ENCODE measurements around the gene WNT3A. TPM values are rescaled to one million over a fixed set of nuclear protein-coding genes. Genes with fewer than 3 reads are reported as not detected.

WNT3A gene
- polyA plus RNA-seq, 1 donor (not counting 4 experiments of a cell fraction or from before 2014, with no cell fraction given): 0.07 TPM

DNA sequence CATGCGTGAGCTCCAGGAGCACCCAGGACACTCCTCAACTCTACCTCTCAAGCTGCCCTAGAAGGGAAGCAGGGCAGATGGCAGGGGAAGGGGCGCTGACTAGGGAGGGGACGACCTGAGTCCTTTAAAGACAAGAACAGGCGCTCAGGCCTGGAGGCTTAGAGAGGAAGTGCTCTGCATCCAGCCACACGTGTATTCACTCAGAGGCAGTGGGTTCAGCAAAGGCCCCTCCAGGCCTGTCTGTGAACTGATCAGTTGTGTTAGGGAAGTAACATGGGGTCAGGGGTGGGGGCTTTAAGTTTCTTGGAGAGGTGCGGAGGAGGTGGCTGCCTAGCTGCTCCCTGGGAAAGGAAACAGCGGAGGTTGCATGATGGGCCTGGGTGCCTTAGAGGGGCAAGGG, 38.6 kb downstream of the WNT3A start:
- Histone ChIP-seq H3K9me1 (ENCODE audit: control insufficient read depth, extremely low read depth, insufficient read depth, low read length) (no peaks in the 10 kb centered on the region), H4K20me1 (ENCODE audit: control insufficient read depth, extremely low read depth, insufficient read depth, low read length) (no peaks in the 10 kb centered on the region), H3K36me3 (ENCODE audit: control insufficient read depth in 2 of 2, extremely low read depth in 1 of 2, insufficient read depth in 2 of 2, low read length in 2 of 2) (no peaks in the 10 kb centered on the region), H3K9ac (ENCODE audit: control insufficient read depth, extremely low read depth, insufficient read depth, low read length) (no peak overlapping the region), H3K79me2 (ENCODE audit: control insufficient read depth, insufficient read depth, low read length) (no peaks in the 10 kb centered on the region), H3K4me3 (ENCODE audit: control insufficient read depth in 2 of 3, extremely low read depth in 1 of 3, insufficient read depth in 2 of 3, low read depth in 1 of 3, low read length in 3 of 3) (no peak overlapping the region), H3K27me3 (ENCODE audit: control insufficient read depth, extremely low read depth, insufficient read depth, low read length) (peaks cover 12% of the 10 kb centered on the region), H2AFZ (ENCODE audit: control insufficient read depth, low read length) (no peak overlapping the region), H3K27ac (ENCODE audit: control insufficient read depth, insufficient read depth, low read length) (no peak overlapping the region), H3K4me2 (ENCODE audit: control insufficient read depth, extremely low read depth, insufficient read depth, low read depth, low read length) (no peak overlapping the region), H3K9me3 (ENCODE audit: control insufficient read depth, low read depth, low read length) (peaks cover 2% of the 10 kb centered on the region), H3K4me1 (ENCODE audit: control insufficient read depth, extremely low read depth, insufficient read depth, low read length) (no peaks in the 10 kb centered on the region)
- FAIRE-seq: no peak
- no peak for DNase-seq (ENCODE audit: low read depth, low spot score)
- dilution Hi-C loops (cut with MboI; ENCODE audit: extremely low pct_ligation_motif_present, low sequenced_read_pairs): no loop called here
- no peak for TF ChIP-seq EZH2 (IDR thresholded peaks at IDR 0.05; ENCODE audit: low read length)
- TF ChIP-seq, protein P1, sequence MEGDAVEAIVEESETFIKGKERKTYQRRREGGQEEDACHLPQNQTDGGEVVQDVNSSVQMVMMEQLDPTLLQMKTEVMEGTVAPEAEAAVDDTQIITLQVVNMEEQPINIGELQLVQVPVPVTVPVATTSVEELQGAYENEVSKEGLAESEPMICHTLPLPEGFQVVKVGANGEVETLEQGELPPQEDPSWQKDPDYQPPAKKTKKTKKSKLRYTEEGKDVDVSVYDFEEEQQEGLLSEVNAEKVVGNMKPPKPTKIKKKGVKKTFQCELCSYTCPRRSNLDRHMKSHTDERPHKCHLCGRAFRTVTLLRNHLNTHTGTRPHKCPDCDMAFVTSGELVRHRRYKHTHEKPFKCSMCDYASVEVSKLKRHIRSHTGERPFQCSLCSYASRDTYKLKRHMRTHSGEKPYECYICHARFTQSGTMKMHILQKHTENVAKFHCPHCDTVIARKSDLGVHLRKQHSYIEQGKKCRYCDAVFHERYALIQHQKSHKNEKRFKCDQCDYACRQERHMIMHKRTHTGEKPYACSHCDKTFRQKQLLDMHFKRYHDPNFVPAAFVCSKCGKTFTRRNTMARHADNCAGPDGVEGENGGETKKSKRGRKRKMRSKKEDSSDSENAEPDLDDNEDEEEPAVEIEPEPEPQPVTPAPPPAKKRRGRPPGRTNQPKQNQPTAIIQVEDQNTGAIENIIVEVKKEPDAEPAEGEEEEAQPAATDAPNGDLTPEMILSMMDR (optimal IDR thresholded peaks at IDR 0.05 in 1 of 3, IDR thresholded peaks at IDR 0.05 in 1 of 3, conservative IDR thresholded peaks at IDR 0.05 in 1 of 3; ENCODE audit: extremely low read depth in 1 of 3, insufficient read depth in 2 of 3, low read length in 3 of 3): no peak

DNA sequence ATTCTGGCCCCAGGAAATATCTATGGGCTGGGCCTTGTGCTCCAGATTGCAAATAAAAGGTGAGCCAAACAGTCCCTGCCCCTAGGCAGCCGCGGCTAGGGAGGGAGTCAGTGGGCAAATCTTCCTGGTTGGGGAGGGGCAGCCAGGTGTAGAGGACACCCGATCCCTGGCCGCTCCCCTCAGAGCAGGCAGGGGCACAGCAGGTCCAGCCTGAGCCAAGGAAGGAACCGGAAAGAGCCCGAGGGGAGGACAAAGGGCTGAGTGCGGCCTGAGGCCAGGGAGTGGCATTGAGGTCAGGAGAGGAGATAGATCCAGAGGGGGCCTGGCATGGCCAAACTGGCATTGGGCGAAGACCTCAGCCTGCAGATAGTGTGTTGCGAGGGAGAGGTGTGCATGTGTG, 39.1 kb downstream of the WNT3A start:
- Histone ChIP-seq H2AFZ (ENCODE audit: control insufficient read depth, low read length) (no peak overlapping the region), H3K4me2 (ENCODE audit: control insufficient read depth, extremely low read depth, insufficient read depth, low read depth, low read length) (no peak overlapping the region), H3K36me3 (ENCODE audit: control insufficient read depth in 2 of 2, extremely low read depth in 1 of 2, insufficient read depth in 2 of 2, low read length in 2 of 2) (no peaks in the 10 kb centered on the region), H4K20me1 (ENCODE audit: control insufficient read depth, extremely low read depth, insufficient read depth, low read length) (no peaks in the 10 kb centered on the region), H3K9me1 (ENCODE audit: control insufficient read depth, extremely low read depth, insufficient read depth, low read length) (no peaks in the 10 kb centered on the region), H3K9me3 (ENCODE audit: control insufficient read depth, low read depth, low read length) (peaks cover 2% of the 10 kb centered on the region), H3K9ac (ENCODE audit: control insufficient read depth, extremely low read depth, insufficient read depth, low read length) (no peak overlapping the region), H3K27me3 (ENCODE audit: control insufficient read depth, extremely low read depth, insufficient read depth, low read length) (peaks cover 12% of the 10 kb centered on the region), H3K4me3 (ENCODE audit: control insufficient read depth in 2 of 3, extremely low read depth in 1 of 3, insufficient read depth in 2 of 3, low read depth in 1 of 3, low read length in 3 of 3) (no peak overlapping the region), H3K4me1 (ENCODE audit: control insufficient read depth, extremely low read depth, insufficient read depth, low read length) (no peaks in the 10 kb centered on the region), H3K79me2 (ENCODE audit: control insufficient read depth, insufficient read depth, low read length) (no peaks in the 10 kb centered on the region), H3K27ac (ENCODE audit: control insufficient read depth, insufficient read depth, low read length) (no peak overlapping the region)
- TF ChIP-seq, protein P1 (optimal IDR thresholded peaks at IDR 0.05 in 1 of 3, IDR thresholded peaks at IDR 0.05 in 1 of 3, conservative IDR thresholded peaks at IDR 0.05 in 1 of 3; ENCODE audit: extremely low read depth in 1 of 3, insufficient read depth in 2 of 3, low read length in 3 of 3): no peak
- TF ChIP-seq EZH2 (IDR thresholded peaks at IDR 0.05; ENCODE audit: low read length): no peak
- no peak for DNase-seq (ENCODE audit: low read depth, low spot score)
- no peak for FAIRE-seq
- dilution Hi-C loops (cut with MboI; ENCODE audit: extremely low pct_ligation_motif_present, low sequenced_read_pairs): no loop called here

Measured in keratinocyte (primary cell).